K562 (cell line): ENCODE results near the gene THG1L. TPM values are rescaled to one million over a fixed set of nuclear protein-coding genes. Genes with fewer than 3 reads are reported as not detected.

ENCODE experiments used
- BACH1 ChIP-seq: fragments of 200-800 bp; sonication (Bioruptor generic); IDR thresholded peaks from 2 replicates; pipeline ENCODE4 v1.6.1; 2016; ENCODE audit warnings: missing genetic modification characterization, missing compliant biosample characterization
- LEF1 ChIP-seq: fragments of 450-650 bp; IDR thresholded peaks from 2 replicates; pipeline ENCODE4 v1.6.1; 2016; ENCODE audit warnings: mild to moderate bottlenecking
- PHTF2 ChIP-seq: fragments of 250-450 bp; sonication (Bioruptor Pico); IDR thresholded peaks from 2 replicates; pipeline ENCODE4 v1.5.0; 2021; ENCODE audit warnings: mild to moderate bottlenecking
- POLR2A ChIP-seq: fragments of 450-650 bp; conservative IDR thresholded peaks from 2 replicates; pipeline ENCODE4 v1.6.1; 2016
- PYGO2 ChIP-seq: fragments of 450-650 bp; IDR thresholded peaks from 2 replicates; pipeline ENCODE4 v1.6.1; 2016; ENCODE audit warnings: mild to moderate bottlenecking, missing genetic modification characterization, moderate library complexity, missing compliant biosample characterization
- RBM22 ChIP-seq: fragments of 200-400 bp; formaldehyde crosslinking; IDR thresholded peaks from 2 replicates; pipeline ENCODE4 v1.6.1; 2018; ENCODE audit warnings: low read length, low read depth; ENCODE audit not compliant: poor library complexity, severe bottlenecking
- SMAD1 ChIP-seq: fragments of 150-350 bp; IDR thresholded peaks from 2 replicates; pipeline ENCODE4 v1.6.1; 2014; ENCODE audit warnings: low read length, low read depth; ENCODE audit not compliant: partially characterized antibody
- SMAD3 ChIP-seq: fragments of 450-650 bp; formaldehyde crosslinking; conservative IDR thresholded peaks from 2 replicates; pipeline ENCODE4 v1.4.0; 2020; ENCODE audit warnings: mild to moderate bottlenecking
- SMC3 ChIP-seq: conservative IDR thresholded peaks from 2 replicates; pipeline ENCODE4 v1.6.1; 2011; ENCODE audit warnings: low read depth, low read length, improper control_type of control experiment; ENCODE audit not compliant: insufficient read depth
- ZEB2 ChIP-seq: fragments of 450-650 bp; IDR thresholded peaks from 2 replicates; pipeline ENCODE4 v1.6.1; 2016
- ZNF3 ChIP-seq: fragments of 250-450 bp; sonication (Bioruptor Pico); IDR thresholded peaks from 2 replicates; pipeline ENCODE4 v1.5.0; 2021; ENCODE audit warnings: mild to moderate bottlenecking, moderate library complexity
- polyA plus RNA-seq, 8 experiments: library from polyadenylated mRNA; depleted of rRNA in 4 of 8; stranded (reverse) in 5 of 8; unstranded in 3 of 8; fragments of >200 nt; fragmentation: Nextera tagmentation in 2 of 8; fragmentation: Illumina TruSeq in 1 of 8; extraction: Ambion mirVana in 2 of 8; extraction: Trizol in 1 of 8; gene quantifications; 2 replicates each; pipeline versions ENCODE4 v1.2.1 to v1.2.3, GENCODE V29; 2011 to 2014; ENCODE audit warnings: inconsistent platforms in 1 of 8, missing spikeins in 1 of 8
- total RNA-seq, 7 experiments: library from RNA; depleted of rRNA in 6 of 7; stranded (reverse); fragments of >200 nt in 6 of 7; fragmentation: Illumina TruSeq in 2 of 7; extraction: Trizol in 2 of 7; gene quantifications; 2 replicates each; pipeline versions ENCODE4 v1.2.1 to v1.2.3, GENCODE V29; 2011 to 2021; ENCODE audit warnings: low replicate concordance in 1 of 7
- TF ChIP-seq, protein P1 (sequence below), 2 experiments: fragments of 450-650 bp; formaldehyde crosslinking in 1 of 2; IDR thresholded peaks; 2 replicates each; pipeline versions ENCODE4 v1.4.0 to v1.6.1; 2014 to 2020; ENCODE audit warnings: mild to moderate bottlenecking in 2 of 2, borderline replicate concordance in 1 of 2, low read depth in 1 of 2
- TF ChIP-seq, protein P2 (sequence below), 3 experiments: fragments of 200-800 bp in 1 of 3; sonication (Bioruptor generic) in 1 of 3; sonication (generic) in 1 of 3; formaldehyde crosslinking in 1 of 3; IDR thresholded peaks; 2 replicates each; pipeline versions ENCODE4 v1.6.1 to v1.8.0; 2016 to 2022; ENCODE audit warnings: mild to moderate bottlenecking in 2 of 3, missing compliant biosample characterization in 2 of 3, missing genetic modification characterization in 2 of 3, missing genetic modification reagents in 1 of 3
- TF ChIP-seq, protein P3 (sequence below): fragments of 450-650 bp; conservative IDR thresholded peaks from 2 replicates; pipeline ENCODE4 v1.6.1; 2016; ENCODE audit warnings: missing genetic modification characterization, low read depth, mild to moderate bottlenecking, control low read depth, missing compliant biosample characterization
- TF ChIP-seq, protein P4 (sequence below): fragments of 250-450 bp; sonication (Bioruptor Pico); IDR thresholded peaks from 2 replicates; pipeline ENCODE4 v1.5.0; 2021; ENCODE audit warnings: mild to moderate bottlenecking, borderline replicate concordance

The THG1L gene
- total and polyA plus RNA-seq, 9 of the 15 experiments (the other 6 are each of a cell fraction or from before 2014, with no cell fraction given), result 21.8 to 40.7 (median 28.0) TPM

DNA sequence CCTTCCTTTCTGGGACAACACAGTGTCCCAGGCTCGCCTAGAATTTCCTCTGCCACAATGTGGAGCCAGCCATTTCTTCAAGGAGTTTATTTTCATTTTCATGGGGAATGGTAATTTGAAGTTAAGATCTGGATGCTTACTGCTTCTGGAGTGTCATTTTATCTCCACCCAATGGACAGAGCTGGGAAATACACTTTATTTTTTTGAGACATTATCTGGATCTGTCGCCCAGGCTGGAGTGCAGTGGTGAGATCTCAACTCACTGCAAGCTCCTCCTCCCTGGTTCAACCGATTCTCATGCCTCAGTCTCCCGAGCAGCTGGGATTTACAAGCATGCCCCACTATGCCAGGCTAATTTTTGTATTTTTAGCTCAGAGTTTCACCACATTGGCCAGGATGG, 12.7 kb upstream of the THG1L start (continued):
- TF ChIP-seq, protein P1, sequence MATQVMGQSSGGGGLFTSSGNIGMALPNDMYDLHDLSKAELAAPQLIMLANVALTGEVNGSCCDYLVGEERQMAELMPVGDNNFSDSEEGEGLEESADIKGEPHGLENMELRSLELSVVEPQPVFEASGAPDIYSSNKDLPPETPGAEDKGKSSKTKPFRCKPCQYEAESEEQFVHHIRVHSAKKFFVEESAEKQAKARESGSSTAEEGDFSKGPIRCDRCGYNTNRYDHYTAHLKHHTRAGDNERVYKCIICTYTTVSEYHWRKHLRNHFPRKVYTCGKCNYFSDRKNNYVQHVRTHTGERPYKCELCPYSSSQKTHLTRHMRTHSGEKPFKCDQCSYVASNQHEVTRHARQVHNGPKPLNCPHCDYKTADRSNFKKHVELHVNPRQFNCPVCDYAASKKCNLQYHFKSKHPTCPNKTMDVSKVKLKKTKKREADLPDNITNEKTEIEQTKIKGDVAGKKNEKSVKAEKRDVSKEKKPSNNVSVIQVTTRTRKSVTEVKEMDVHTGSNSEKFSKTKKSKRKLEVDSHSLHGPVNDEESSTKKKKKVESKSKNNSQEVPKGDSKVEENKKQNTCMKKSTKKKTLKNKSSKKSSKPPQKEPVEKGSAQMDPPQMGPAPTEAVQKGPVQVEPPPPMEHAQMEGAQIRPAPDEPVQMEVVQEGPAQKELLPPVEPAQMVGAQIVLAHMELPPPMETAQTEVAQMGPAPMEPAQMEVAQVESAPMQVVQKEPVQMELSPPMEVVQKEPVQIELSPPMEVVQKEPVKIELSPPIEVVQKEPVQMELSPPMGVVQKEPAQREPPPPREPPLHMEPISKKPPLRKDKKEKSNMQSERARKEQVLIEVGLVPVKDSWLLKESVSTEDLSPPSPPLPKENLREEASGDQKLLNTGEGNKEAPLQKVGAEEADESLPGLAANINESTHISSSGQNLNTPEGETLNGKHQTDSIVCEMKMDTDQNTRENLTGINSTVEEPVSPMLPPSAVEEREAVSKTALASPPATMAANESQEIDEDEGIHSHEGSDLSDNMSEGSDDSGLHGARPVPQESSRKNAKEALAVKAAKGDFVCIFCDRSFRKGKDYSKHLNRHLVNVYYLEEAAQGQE (IDR thresholded peaks at IDR 0.05; ENCODE audit: borderline replicate concordance), result peak; percentile 76
- TF ChIP-seq, protein P1 (CRISPR knock-in tag; IDR thresholded peaks at IDR 0.05; ENCODE audit: low read depth), result no peak
- TF ChIP-seq PYGO2 (tag) (no peak), PHTF2 (CRISPR knock-in tag) (no peak), SMC3 (0 out of 2 replicates have a peak, but pooled peaks have one; percentile 36), BACH1 (tag) (no peak), ZNF3 (CRISPR knock-in tag) (no peak), ZEB2 (no peak), SMAD3 (no peak), SMAD1 (no peak), RBM22 (no peak), POLR2A (no peak), LEF1 (no peak)
- TF ChIP-seq, protein P2, sequence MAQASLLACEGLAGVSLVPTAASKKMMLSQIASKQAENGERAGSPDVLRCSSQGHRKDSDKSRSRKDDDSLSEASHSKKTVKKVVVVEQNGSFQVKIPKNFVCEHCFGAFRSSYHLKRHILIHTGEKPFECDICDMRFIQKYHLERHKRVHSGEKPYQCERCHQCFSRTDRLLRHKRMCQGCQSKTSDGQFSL (CRISPR knock-in tag; IDR thresholded peaks at IDR 0.05), result no peak
- TF ChIP-seq, protein P2 (tag; IDR thresholded peaks at IDR 0.05), result no peak
- TF ChIP-seq, protein P3, sequence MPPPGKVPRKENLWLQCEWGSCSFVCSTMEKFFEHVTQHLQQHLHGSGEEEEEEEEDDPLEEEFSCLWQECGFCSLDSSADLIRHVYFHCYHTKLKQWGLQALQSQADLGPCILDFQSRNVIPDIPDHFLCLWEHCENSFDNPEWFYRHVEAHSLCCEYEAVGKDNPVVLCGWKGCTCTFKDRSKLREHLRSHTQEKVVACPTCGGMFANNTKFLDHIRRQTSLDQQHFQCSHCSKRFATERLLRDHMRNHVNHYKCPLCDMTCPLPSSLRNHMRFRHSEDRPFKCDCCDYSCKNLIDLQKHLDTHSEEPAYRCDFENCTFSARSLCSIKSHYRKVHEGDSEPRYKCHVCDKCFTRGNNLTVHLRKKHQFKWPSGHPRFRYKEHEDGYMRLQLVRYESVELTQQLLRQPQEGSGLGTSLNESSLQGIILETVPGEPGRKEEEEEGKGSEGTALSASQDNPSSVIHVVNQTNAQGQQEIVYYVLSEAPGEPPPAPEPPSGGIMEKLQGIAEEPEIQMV (tag), result no peak
- TF ChIP-seq, protein P4, sequence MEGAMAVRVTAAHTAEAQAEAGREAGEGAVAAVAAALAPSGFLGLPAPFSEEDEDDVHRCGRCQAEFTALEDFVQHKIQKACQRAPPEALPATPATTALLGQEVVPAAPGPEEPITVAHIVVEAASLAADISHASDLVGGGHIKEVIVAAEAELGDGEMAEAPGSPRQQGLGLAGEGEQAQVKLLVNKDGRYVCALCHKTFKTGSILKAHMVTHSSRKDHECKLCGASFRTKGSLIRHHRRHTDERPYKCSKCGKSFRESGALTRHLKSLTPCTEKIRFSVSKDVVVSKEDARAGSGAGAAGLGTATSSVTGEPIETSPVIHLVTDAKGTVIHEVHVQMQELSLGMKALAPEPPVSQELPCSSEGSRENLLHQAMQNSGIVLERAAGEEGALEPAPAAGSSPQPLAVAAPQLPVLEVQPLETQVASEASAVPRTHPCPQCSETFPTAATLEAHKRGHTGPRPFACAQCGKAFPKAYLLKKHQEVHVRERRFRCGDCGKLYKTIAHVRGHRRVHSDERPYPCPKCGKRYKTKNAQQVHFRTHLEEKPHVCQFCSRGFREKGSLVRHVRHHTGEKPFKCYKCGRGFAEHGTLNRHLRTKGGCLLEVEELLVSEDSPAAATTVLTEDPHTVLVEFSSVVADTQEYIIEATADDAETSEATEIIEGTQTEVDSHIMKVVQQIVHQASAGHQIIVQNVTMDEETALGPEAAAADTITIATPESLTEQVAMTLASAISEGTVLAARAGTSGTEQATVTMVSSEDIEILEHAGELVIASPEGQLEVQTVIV, result no peak
